GM21529 (cell line): Measurements from ENCODE around the gene FAM83D.
A peak's percentile ranks its signal among the peaks of the same experiment; 100 is the strongest.

Experiments
- ATAC-seq: cut with Tn5 transposase; IDR thresholded peaks from one replicate; pipeline ENCODE4 v1.9.1; 2021; ENCODE audit not compliant: unreplicated experiment

The FAM83D gene

DNA sequence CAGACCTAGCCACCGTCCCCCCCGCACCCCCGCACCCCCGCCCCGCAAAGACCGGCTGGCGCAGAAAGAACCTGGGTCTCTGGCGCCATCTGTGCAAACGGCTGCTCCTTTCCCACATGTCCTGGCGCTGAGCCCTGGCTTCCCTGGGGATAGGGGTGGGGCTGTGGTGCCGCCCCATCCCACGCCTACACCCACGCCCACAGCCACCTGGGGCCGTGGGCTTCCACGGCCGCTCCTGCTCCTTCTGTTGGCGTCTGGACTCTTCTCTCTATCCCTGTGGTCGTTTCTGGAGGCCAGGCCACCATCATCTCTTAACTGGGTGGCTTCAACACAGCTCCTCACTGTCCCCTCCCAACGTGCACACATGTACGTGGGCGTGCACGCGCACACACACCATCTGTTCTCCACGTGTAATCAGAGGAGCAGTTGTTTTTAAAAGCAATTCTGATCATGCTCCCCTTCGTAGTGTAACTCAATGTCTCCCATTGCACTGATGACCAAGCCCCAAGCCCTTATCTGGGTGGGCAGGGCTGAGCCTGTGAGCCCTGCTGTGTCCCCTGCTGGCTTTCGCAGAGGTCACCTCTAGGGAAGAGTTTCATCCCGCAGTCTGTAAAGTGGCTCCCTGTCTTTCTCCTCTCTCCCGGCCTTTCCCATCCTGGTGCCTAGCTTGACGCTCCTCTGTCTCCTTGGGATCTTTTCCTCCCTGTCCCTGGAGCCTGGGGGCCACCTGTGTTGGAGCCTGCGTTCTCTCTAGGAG lies 31.9 kb upstream of the FAM83D start:
- no peak for ATAC-seq

DNA sequence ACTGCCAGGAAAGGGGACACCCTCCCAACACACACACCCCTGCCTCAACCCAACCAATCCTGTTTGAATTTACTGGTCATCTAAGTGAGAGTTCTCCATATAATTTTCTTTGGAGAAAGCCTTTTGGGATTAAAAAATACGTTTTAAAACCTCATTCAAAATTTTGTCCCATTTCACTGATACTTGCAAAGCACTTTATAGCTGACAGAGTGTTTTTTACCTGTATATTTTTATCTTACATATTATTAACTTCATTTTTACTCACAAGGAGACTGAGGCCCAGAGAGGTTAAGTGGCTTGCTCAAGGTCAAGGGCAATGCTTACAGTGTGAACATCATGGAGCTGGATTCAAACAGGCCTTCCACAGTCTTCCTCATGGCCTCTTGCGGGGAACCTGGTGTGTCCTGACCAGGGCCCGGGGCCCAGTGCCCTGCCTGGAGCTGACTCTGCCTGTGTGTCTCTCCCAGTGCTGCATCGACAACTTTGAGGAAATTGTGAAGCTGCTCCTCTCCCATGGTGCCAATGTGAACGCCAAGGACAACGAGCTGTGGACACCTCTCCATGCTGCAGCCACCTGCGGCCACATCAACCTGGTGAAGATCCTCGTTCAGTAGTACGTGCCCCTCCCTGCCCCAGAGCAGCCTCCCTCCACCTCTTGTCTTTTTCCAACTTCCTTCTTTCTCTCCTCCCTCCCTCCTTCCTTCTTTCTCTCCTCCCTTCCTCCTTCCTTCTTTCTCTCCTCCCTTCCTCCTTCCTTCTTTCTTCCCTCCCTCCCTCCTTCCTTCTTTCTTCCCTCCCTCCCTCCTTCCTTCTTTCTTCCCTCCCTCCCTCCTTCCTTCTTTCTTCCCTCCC lies 30.9 kb upstream of the FAM83D start:
- ATAC-seq = no peak

DNA sequence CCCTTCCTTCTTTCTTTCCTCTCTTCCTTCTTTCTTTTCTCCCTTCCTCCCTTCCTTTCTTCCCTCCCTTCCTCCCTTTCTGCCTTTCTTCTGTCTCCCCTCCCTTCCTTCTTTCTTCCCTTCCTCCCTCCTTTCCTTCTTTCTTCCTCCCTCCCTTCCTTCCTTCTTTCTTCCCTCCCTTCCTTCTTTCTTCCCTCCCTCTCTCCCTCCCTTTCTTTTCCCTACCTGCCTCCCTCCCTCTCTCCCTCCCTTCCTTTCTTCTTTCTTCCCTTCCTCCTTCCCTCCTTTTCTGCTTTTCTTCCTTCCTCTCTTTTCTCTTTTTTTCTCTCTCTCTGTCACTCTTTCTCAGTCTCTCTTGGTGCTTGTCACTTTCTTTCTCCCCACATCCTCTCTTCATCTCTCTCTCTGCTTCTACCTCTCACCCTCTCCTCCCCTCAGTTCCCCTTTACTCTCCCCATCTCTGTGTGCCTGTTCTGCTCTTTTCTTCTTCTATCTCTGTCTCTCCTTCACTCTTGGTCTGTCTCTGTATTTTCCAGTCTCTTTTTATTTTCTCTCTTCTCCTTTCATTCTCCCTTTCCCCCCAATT lies 30.1 kb upstream of the FAM83D start:
- ATAC-seq = no peak

DNA sequence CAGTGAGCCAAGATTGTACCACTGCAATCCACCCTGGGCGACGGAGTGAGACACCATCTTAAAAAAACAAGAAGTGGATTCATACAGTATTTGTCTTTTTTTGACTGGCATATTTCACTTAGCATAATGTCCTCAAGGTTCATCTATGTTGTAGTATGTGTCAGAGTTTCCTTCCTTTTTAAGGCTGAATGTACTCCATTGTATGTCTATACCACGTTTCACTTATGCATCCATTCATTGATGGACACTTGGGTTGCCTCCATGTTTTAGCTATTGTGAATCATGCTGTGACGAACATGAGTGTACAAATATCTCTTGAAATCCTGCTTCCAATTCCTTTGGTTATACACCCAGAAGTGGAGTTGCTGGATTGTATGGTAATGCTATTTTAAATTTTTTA lies 28.9 kb upstream of the FAM83D start:
- ATAC-seq = no peak

DNA sequence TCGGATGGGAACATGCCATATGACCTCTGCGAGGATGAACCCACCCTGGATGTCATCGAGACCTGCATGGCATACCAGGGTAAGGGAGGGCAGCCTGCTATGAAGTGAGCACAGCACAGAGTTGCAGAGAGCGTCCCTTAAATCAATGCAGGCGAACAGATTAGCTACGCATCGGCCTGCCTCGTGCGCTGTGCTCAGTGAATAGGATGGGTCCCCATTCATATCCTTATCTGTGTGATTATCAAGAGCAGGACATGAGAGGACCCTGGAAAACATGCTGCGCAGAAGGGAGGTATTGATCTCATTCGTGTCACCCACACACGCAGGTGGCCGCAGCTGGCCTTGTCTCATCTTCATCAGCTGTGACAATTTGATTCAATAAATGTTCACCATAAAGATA lies 25.6 kb upstream of the FAM83D start:
- ATAC-seq = no peak

DNA sequence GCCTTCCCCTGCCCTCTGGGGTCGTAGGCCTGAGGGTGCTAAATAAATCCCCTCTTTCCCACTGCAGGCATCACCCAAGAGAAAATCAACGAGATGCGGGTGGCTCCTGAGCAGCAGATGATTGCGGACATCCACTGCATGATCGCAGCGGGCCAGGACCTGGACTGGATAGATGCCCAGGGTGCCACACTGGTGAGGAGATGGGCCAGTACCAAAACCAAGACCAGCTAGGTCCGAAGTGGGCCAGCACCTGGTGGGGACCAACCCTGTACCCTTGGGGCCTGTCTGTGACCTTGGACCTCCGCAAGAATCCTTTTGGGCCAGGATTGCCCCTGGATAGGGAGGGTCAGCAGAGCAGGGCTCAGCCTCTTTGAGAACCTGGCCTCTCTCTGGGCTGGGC lies 23.6 kb upstream of the FAM83D start:
- ATAC-seq = no peak

DNA sequence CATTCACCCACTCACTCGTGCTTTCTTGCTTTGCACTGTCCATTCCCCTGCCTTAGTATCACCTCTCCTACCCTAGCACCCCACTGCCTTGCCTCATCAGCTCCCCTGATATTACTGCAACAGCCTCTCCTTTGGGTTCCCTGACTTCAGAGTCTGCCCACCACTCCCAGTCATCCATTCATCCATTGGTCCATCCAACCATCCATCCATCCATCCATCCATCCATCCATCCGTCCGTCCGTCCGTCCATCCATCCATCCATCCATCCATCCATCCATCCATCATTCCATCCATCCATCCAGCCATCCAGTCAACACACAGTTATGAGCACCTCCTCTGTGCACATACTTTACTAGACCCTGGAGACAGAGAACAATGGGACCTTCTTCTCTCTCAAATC lies 22.9 kb upstream of the FAM83D start:
- no peak for ATAC-seq

DNA sequence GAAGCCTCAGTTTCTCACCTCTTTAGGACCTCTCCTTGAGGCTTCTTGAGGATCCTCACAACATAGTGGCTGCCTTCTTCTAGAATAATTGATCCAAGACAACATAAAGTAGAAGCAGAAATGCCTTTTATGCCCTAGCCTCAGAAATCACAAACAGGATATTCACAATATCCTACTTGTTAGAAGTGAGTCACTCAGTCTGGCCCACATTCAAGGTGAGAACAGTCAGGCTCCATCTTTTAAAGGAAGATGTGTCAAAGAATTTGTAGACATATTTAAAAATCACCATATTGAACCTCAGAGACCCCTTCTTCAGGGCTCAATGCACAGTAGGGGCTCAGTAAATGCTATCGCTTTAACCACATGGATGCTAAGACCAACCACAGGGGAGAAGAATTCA lies 20.8 kb upstream of the FAM83D start:
- no peak for ATAC-seq

DNA sequence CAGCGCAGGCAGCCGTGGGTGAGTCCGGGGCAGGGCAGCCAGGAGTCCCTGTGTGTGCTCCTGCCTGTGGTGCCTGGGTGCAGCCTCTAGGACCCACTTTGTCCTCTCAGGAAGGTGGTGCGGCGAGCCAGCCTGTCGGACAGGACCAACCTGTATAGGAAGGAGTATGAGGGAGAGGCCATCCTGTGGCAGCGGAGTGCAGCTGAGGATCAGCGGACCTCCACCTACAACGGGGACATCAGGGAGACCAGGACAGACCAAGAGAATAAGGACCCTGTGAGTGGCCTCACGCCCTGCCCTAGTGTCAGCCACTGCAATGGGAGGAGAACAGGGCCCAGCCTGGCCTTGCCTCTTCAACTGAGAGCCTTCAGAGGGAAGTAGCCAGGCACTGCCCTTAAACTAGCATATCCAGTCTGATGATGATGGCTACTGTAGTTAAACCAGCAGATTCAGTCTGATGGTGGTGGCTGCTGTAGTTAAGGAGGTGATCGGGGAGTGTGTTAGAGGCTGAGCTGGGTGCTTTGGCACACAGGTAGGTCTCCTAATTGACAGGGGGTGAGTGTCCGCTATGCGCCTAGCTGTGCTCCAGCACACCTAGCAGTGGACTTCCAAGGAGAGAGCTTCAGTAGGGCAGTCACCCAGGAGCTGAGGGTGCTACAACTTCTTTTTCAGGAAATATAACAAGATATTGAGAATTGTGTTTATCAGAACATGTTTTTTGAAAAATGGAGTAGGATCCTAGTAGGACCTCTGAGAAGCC lies 18.1 kb upstream of the FAM83D start:
- no peak for ATAC-seq

DNA sequence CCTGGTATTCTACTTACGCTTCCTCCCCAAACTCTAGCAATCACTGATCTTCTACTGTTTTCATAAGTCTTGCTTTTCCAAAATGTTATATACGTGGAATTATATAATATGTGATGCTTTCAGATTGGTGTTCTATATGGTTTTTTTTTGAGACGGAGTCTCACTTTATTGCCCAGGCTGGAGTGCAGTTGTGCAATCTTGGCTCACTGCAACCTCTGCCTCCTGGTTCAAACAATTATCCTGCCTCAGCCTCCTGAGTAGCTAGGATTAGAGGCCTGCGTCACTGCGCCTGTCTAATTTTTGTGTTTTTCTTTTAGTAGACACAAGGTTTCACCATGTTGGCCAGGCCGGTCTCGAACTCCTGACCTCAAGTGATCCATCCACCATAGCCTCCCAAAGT lies 10.9 kb upstream of the FAM83D start:
- no peak for ATAC-seq

DNA sequence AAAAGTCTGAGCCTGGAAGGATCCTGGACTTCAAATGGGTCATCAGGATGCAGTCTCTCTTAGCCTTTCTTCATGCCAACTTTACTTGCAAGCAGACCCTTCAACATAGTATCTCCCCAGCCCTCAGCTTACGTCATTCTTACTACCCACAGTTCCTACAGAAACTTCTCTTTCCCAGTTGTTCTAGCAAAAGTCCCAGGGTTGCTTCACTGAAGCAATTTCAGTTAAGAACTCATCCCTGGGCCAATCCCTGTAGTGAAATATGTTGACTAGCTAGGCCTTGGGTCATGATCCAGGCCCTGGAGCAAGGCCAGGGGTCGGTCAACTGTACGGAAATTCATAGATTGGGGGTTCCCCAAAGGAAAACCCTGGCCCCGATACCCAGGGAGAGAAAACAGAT lies 8.6 kb upstream of the FAM83D start:
- ATAC-seq = no peak

DNA sequence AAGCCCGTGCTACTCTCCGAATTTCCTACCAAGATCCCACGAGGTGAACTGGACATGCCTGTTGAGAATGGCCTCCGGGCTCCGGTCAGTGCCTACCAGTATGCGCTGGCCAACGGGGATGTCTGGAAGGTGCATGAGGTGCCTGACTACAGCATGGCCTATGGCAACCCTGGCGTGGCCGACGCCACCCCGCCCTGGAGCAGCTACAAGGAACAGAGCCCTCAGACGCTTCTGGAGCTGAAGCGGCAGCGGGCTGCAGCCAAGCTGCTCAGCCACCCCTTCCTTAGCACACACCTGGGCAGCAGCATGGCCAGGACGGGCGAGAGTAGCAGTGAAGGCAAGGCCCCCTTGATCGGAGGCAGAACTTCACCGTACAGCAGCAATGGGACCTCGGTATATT lies 8.0 kb upstream of the FAM83D start:
- ATAC-seq = no peak

DNA sequence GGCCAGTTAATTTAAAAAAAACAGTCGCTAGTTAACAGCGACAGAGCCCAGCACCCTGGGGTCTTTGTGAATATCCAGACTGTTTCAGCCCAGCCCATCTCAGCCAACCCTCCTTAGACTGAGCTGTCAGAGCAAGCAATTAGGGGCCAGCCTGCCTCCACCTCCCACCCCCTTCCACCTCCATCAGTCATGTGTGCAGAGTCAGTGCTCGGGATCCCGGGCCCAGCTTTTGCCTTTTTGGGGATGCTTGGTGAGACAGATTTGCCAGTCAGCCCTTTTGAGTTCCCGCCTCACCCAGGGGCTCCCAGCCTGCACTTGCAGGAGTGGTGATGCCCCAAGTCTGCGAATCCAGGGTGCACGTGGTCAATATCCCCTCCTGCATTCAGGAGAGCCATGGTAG lies 6.5 kb upstream of the FAM83D start:
- ATAC-seq = no peak

DNA sequence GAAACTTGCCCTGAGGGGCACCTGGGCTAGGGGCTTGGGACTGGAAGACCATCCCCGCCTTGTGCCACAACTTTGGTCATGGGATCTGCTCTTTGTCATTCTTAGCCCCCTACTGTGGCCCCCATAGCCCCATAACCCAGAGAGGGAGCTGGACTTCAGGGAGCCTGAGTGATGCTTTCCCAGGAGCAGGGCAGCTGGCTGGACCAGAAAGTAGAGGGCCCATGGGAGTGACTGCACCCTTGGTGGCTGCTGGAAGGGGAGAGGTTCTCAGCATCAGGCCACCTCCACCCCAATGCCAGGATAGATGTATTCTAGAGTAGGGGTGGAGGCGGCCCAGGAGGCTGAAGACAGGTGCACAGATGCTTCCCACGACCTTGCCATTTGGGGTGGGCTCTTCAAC lies 5.8 kb upstream of the FAM83D start:
- ATAC-seq = no peak

DNA sequence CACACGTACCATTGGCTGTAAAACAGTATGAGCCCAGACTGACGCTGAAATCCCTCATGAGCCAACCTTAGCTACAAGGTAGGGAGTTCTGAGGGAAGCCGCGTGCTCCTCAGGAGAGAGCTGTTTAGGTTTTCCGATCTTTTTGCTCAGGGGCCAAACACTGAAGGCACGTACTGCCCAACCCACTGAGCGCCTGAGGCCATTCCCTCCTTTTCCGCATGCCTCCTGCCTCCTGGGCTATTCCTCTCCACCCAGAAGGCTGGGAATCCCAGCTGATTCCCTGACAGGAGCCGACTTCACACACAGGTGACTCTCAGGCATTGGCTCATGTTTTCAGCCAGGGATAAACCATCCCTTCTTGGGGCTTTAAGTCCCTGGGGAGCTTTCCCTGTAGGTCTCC lies 5.4 kb upstream of the FAM83D start:
- ATAC-seq = no peak

DNA sequence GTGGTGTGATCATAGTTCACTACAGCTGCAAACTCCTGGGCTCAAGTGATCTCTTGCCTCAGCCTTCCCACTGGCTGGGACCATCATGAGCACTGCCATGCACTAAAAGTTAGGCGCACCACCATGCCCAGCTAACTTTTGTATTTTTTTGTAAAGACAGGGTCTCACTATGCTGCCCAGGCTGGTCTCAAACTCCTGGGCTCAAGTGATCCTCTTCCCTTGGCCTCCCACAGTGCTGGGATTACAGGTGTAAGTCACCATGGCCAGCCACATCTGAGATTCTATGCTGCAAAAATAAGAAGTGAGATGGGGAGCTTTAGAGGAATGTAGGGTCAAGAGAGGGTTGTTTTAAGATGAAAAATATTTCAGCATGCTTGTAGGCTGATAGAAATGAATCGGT lies 1.5 kb upstream of the FAM83D start:
- no peak for ATAC-seq

DNA sequence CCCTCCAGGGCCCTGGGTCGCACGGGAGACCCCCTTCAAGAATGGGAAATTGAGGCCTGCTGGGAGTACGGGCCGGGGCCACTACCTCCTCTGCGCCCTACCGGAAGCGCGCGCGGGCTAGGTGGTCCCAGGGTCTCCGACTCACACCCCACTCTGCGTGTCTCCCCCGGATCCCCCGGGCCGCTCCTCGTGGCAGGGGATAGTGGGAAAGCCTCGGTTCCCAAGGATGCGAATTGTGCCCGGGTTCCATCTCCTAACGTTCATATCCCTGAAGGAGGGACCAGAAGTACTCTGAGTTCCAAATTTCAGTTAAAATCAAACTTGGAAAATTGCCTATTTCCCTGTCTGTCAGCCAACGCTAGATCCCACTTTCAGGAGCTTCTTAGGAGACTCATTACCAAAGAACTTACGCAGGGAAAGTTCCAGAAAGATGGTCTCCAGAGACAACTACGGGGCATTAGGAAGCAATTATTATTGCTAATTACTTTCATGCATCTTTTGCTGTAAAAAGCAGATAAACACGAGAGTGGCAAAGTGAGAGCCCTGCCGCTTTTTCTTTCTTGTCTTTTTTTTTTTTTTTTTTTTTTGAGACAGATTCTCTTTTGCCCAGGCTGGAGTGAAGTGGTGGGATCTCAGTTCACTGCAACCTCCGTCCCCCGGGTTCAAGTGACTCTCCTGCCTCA lies 858 bp downstream of the FAM83D start:
- ATAC-seq = peak; percentile 6

DNA sequence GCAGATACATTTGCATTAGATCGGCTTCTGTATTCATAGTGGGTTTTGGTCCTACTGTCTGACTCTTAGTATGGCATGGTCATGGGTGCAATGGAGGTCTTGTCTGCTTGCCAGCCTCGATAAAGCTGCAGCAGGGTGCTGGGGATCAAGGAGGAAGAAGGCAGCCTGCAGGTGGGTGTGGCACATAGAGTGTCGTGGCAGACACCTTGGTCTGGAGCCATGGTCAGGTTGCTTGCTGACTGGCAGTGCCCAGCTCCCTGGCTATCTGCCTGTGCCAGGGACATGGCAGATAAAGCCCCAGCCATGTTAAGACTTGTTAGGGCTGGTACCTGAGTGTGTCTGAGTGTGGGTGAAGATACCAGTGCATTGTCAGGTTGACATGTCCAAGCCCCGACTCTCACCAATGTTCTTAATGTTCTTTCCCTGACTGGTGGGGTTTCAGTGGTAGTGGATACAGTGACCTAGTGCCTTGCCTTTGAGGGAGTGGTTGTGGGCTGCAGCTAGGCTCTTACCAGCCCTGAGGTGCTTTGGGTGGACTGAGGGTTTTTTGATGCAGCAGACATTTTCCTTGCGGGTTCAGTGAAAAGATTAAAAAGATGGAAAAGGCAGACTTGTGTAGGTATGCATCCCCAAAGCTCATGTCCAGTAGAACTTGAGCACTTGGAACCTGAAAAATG lies 1.8 kb downstream of the FAM83D start:
- no peak for ATAC-seq

DNA sequence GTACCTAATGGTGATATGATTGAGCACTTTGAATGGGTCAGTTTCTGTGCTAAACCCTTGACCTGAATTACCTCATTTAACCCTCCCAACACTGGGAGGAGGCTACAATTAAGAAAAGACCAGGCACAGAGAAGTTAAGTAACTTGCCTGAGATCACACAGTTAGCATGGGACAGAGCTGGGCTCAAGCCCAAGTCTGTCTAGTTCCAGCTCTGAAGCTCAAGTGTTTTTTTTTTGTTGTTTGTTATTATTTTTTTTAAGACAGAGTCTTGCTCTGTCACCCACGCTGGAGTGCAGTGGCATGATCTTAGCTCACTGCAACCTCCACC lies 4.0 kb downstream of the FAM83D start:
- no peak for ATAC-seq

DNA sequence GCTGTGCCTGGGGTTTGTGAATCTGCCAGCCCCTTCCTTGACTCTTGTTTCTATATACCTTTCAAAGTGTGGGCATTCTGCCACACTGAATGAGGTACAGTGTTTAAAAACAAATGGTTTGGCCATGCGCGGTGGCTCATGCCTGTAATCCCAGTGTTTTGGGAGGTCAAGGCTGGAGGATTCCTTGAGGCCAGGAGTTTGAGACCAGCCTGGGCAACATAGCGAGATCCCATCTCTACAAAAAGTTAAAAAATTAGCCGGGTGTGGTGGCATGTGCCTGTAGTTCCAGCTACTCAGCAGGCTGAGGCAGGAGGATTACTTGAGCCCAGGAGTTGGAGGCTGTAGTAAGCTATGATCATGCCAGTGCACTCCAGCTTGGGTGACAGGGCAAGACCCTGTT lies 5.8 kb downstream of the FAM83D start:
- ATAC-seq = no peak
